Brain microvascular endothelial cell (primary cell): ENCODE results near the gene DAPK1.

ENCODE experiments used
- DNase-seq: peaks from one replicate; pipeline ENCODE4 v3.0.0-alpha.2; 2020
- H3K27ac ChIP-seq: fragments of 250-450 bp; sonication (Bioruptor Pico); 2 replicates; pipeline ENCODE4 v1.5.1; 2020; ENCODE audit warnings: mild to moderate bottlenecking, moderate library complexity
- H3K27me3 ChIP-seq: fragments of 250-450 bp; sonication (Bioruptor Pico); replicated peaks from 2 replicates; pipeline ENCODE4 v1.5.1; 2020; ENCODE audit warnings: mild to moderate bottlenecking
- H3K36me3 ChIP-seq: fragments of 250-450 bp; sonication (Bioruptor Pico); replicated peaks from 2 replicates; pipeline ENCODE4 v1.5.1; 2020; ENCODE audit warnings: mild to moderate bottlenecking
- H3K4me3 ChIP-seq: 2 replicates; pipeline ENCODE4 v1.5.1; 2011; ENCODE audit warnings: low read depth, mild to moderate bottlenecking, control low read depth, low read length, moderate library complexity
- in situ Hi-C: cut with HindIII; loops from 2 replicates; pipeline ENCODE4 v1.10.0; 2017; ENCODE audit warnings: low sequenced_read_pairs, low pct_ligation_motif_present
- TF ChIP-seq, protein P1 (sequence below): IDR thresholded peaks from 2 replicates; pipeline ENCODE4 v1.5.1; 2011; ENCODE audit warnings: low read depth, mild to moderate bottlenecking, moderate library complexity, low read length, control low read depth, inconsistent platforms; ENCODE audit errors: missing control alignments

DAPK1 gene

GRCh38 chr9:87578625-87579024 is 81.0 kb downstream of the DAPK1 start:
- in situ Hi-C loops = no loop called here
- TF ChIP-seq, protein P1, sequence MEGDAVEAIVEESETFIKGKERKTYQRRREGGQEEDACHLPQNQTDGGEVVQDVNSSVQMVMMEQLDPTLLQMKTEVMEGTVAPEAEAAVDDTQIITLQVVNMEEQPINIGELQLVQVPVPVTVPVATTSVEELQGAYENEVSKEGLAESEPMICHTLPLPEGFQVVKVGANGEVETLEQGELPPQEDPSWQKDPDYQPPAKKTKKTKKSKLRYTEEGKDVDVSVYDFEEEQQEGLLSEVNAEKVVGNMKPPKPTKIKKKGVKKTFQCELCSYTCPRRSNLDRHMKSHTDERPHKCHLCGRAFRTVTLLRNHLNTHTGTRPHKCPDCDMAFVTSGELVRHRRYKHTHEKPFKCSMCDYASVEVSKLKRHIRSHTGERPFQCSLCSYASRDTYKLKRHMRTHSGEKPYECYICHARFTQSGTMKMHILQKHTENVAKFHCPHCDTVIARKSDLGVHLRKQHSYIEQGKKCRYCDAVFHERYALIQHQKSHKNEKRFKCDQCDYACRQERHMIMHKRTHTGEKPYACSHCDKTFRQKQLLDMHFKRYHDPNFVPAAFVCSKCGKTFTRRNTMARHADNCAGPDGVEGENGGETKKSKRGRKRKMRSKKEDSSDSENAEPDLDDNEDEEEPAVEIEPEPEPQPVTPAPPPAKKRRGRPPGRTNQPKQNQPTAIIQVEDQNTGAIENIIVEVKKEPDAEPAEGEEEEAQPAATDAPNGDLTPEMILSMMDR = no peak
- Histone ChIP-seq H3K27ac (no peak overlapping the region), H3K27me3 (no peaks in the 10 kb centered on the region), H3K4me3 (no peak overlapping the region), H3K36me3 (no peaks in the 10 kb centered on the region)
- no peak for DNase-seq

GRCh38 chr9:87579781-87580541 is 82.3 kb downstream of the DAPK1 start:
- in situ Hi-C loops = no loop called here

GRCh38 chr9:87580941-87581438 is 83.3 kb downstream of the DAPK1 start:
- in situ Hi-C loops = no loop called here
- TF ChIP-seq, protein P1 = no peak
- H3K27me3 ChIP-seq = no peaks in the 10 kb centered on the region
- no peak overlapping the region for H3K4me3 ChIP-seq
- no peak overlapping the region for H3K27ac ChIP-seq
- no peaks in the 10 kb centered on the region for H3K36me3 ChIP-seq
- no peak for DNase-seq

More at GRCh38 chr9:87579781-87580541, 82.3 kb downstream of the DAPK1 start:
- H3K27ac ChIP-seq = no peak overlapping the region
- no peak overlapping the region for H3K4me3 ChIP-seq
- no peaks in the 10 kb centered on the region for H3K27me3 ChIP-seq
- TF ChIP-seq, protein P1 = no peak
- no peaks in the 10 kb centered on the region for H3K36me3 ChIP-seq
- DNase-seq = no peak

- H3K36me3 ChIP-seq = no peaks in the 10 kb centered on the region
- H3K27me3 ChIP-seq = no peaks in the 10 kb centered on the region
- no peak overlapping the region for H3K4me3 ChIP-seq
- TF ChIP-seq, protein P1 = no peak
- in situ Hi-C loops = no loop called here
- no peak overlapping the region for H3K27ac ChIP-seq
- no peak for DNase-seq
Observed at GRCh38 chr9:87581513-87581912, 83.8 kb downstream of the DAPK1 start.

DNA sequence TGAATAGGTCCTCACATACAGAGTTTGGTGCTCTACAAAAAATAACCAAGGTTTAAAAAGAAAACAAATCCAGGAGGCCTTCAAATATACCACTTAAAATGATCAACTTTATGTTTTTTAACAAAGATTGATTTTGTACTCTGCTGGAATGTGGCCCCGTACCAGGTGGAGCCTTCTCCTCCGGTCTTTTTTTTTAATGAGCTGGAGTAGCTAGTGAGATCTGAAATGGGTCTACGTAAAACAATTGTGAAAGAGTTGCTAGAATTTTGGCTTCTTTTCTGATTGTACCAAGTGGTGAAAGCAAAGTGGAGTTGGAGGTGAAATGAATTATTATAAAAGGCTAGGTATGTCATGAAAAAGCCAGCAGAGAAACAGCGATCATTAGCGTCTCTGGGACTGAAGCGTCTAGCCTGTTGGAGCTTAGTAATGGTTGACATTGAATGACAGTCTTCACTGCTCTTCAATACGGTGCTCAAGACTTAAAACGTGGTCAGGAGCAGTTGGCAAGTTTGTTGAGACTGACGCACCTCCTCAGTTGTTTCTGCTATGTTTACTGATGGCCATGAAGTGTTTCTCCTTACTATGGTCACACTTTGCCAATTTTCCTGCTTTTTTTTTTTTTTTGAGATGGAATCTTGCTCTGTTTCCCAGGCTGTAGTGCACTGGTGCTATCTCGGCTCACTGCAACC is 84.4 kb downstream of the DAPK1 start:
- Histone ChIP-seq H3K36me3 (no peaks in the 10 kb centered on the region), H3K27me3 (no peaks in the 10 kb centered on the region), H3K4me3 (no peak overlapping the region), H3K27ac (no peak overlapping the region)
- in situ Hi-C loops = no loop called here
- no peak for DNase-seq
- TF ChIP-seq, protein P1 = no peak
